Measurements from ENCODE around the gene COMMD7.

DNA sequence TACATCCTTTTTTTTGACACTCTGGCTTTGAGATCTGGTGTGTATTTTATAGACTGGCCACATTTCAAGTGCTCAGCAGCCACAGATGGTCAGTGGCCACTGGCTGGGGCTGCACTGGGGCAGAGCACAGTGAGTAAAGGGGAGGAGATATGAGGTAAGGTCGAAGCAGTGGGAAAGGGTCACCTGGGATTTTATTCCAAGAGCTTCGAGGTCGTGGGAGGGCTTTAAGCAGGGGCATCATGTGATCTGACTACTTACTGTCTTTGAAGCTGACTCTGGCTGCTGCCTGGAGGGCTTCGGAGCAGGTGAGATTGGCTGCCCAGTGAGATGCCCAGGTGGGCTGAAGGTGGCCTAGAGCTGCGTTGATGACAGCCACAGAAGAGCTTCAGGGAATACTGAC lies 76.2 kb downstream of the COMMD7 start:
- TF ChIP-seq CTCF (IDR thresholded peaks at IDR 0.05) (no peak), POLR2A (IDR thresholded peaks at IDR 0.05) (no peak)

Measured in esophagus squamous epithelium (tissue), 4 donors.